Loucy (cell line): Measurements from ENCODE around the gene NBDY.

Source experiments
- H2AFZ ChIP-seq: fragments of 200-600 bp; sonication (generic); 2 replicates; pipeline ENCODE4 v1.6.0; 2016; ENCODE audit warnings: antibody characterized with exemption, mild to moderate bottlenecking, low read length, moderate library complexity
- H3F3A ChIP-seq: fragments of 200-600 bp; 2 replicates; pipeline ENCODE4 v1.6.0; 2016; ENCODE audit warnings: antibody characterized with exemption, low read depth, mild to moderate bottlenecking
- H3K27me3 ChIP-seq: fragments of 200-600 bp; sonication (generic); 2 replicates; pipeline ENCODE4 v1.6.1; 2014; ENCODE audit warnings: low read length, mild to moderate bottlenecking; ENCODE audit not compliant: insufficient read depth, poor library complexity, severe bottlenecking
- H3K36me3 ChIP-seq: fragments of 200-600 bp; sonication (generic); 2 replicates; pipeline ENCODE4 v1.6.1; 2016; ENCODE audit warnings: low read length; ENCODE audit not compliant: insufficient read depth
- H3K4me1 ChIP-seq: fragments of 200-600 bp; sonication (generic); 2 replicates; pipeline ENCODE4 v1.5.1; 2014; ENCODE audit warnings: low read length, mild to moderate bottlenecking; ENCODE audit not compliant: insufficient read depth, poor library complexity, severe bottlenecking
- H3K4me2 ChIP-seq: fragments of 200-600 bp; sonication (generic); 2 replicates; pipeline ENCODE4 v1.6.0; 2014; ENCODE audit warnings: antibody characterized with exemption, low read length, low read depth, mild to moderate bottlenecking; ENCODE audit not compliant: poor library complexity, severe bottlenecking
- H3K4me3 ChIP-seq: fragments of 200-600 bp; sonication (generic); 2 replicates; pipeline ENCODE4 v1.5.1; 2014; ENCODE audit warnings: low read length, mild to moderate bottlenecking, mixed read lengths; ENCODE audit not compliant: poor library complexity, severe bottlenecking
- H3K79me2 ChIP-seq: fragments of 200-600 bp; sonication (generic); 2 replicates; pipeline ENCODE4 v1.6.1; 2014; ENCODE audit warnings: low read length; ENCODE audit not compliant: insufficient read depth
- H3K9ac ChIP-seq: fragments of 200-600 bp; sonication (generic); 2 replicates; pipeline ENCODE4 v1.6.0; 2014; ENCODE audit warnings: mild to moderate bottlenecking, low read depth, low read length, moderate library complexity; ENCODE audit not compliant: poor library complexity, severe bottlenecking
- H3K9me2 ChIP-seq: fragments of 200-600 bp; sonication (generic); replicated peaks from 2 replicates; pipeline ENCODE4 v1.6.1; 2016; ENCODE audit warnings: low read depth, low read length, mixed read lengths
- H3K9me3 ChIP-seq: fragments of 200-600 bp; sonication (generic); 2 replicates; pipeline ENCODE4 v1.6.1; 2014; ENCODE audit warnings: mild to moderate bottlenecking, antibody characterized with exemption, low read length, low read depth; ENCODE audit not compliant: insufficient read depth
- H4K20me1 ChIP-seq: fragments of 200-600 bp; sonication (generic); 2 replicates; pipeline ENCODE4 v1.6.0; 2014; ENCODE audit warnings: antibody characterized with exemption, low read length, mild to moderate bottlenecking; ENCODE audit not compliant: insufficient read depth, poor library complexity, severe bottlenecking
- CTCF ChIP-seq: fragments of 200-600 bp; sonication (generic); conservative IDR thresholded peaks from 2 replicates; pipeline ENCODE4 v1.5.1; 2014; ENCODE audit warnings: mild to moderate bottlenecking, antibody characterized with exemption, low read length
- EZH2phosphoT487 ChIP-seq: fragments of 200-600 bp; IDR thresholded peaks from 2 replicates; pipeline ENCODE4 v1.6.1; 2018; ENCODE audit warnings: antibody characterized with exemption, mild to moderate bottlenecking, moderate library complexity, borderline replicate concordance

The NBDY gene

GRCh38 chrX:56786889-56787733 lies 58.1 kb downstream of the NBDY start:
- TF ChIP-seq CTCF = no peak
- no peak for TF ChIP-seq EZH2phosphoT487
- Histone ChIP-seq H3K27me3 (no peaks in the 10 kb centered on the region), H3K4me1 (no peaks in the 10 kb centered on the region), H2AFZ (no peak overlapping the region), H3K9ac (no peak overlapping the region), H3K36me3 (peaks cover 6% of the 10 kb centered on the region; the same call in 1 of the 2 replicates), H3K79me2 (peaks cover 3% of the 10 kb centered on the region; the same call in 1 of the 2 replicates), H4K20me1 (no peaks in the 10 kb centered on the region), H3K9me3 (no peaks in the 10 kb centered on the region), H3F3A (no peaks in the 10 kb centered on the region), H3K9me2 (no peaks in the 10 kb centered on the region), H3K4me2 (no peak overlapping the region), H3K4me3 (no peak overlapping the region)

DNA sequence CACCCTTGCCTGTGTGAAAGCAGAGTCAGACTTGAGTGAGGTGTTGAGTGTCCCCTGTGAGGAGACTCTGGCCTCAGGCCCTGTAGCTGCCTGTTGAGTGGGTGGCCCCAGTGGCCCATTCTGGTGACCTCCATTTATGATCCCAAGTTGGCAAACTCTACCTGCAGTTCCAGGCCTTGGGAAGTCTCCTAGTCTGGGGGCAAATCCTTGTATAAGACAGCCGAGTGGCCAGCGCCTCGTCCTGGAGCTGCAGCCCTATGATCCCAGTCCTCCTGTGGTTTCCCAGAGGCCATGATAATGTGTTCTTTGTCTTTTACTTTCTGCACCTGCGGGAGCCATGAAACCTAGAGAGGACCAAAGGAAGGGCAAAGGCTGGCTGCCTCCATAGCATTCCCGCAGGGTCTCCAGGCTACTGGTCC lies 58.7 kb downstream of the NBDY start:
- Histone ChIP-seq H3K79me2 (peaks cover 3% of the 10 kb centered on the region; the same call in 1 of the 2 replicates), H3K4me3 (no peak overlapping the region), H3K27me3 (no peaks in the 10 kb centered on the region), H2AFZ (no peak overlapping the region), H3K9me2 (no peaks in the 10 kb centered on the region), H3K9me3 (no peaks in the 10 kb centered on the region), H4K20me1 (no peaks in the 10 kb centered on the region), H3K4me2 (no peak overlapping the region), H3K4me1 (no peaks in the 10 kb centered on the region), H3K36me3 (peaks cover 6% of the 10 kb centered on the region; the same call in 1 of the 2 replicates), H3K9ac (no peak overlapping the region), H3F3A (no peaks in the 10 kb centered on the region)
- TF ChIP-seq EZH2phosphoT487 (no peak), CTCF (no peak)

GRCh38 chrX:56788229-56788628 lies 59.2 kb downstream of the NBDY start:
- H4K20me1 ChIP-seq = no peaks in the 10 kb centered on the region
- no peaks in the 10 kb centered on the region for H3K27me3 ChIP-seq
- H3K9me2 ChIP-seq = no peaks in the 10 kb centered on the region
- H3K9ac ChIP-seq = no peak overlapping the region
- H3K4me1 ChIP-seq = no peaks in the 10 kb centered on the region
- H2AFZ ChIP-seq = no peak overlapping the region
- H3K4me3 ChIP-seq = no peak overlapping the region
- no peak for TF ChIP-seq CTCF
- no peak for TF ChIP-seq EZH2phosphoT487
- no peak overlapping the region for H3K4me2 ChIP-seq
- H3K36me3 ChIP-seq = peaks cover 6% of the 10 kb centered on the region; the same call in 1 of the 2 replicates
- H3F3A ChIP-seq = no peaks in the 10 kb centered on the region
- H3K9me3 ChIP-seq = no peaks in the 10 kb centered on the region
- H3K79me2 ChIP-seq = peaks cover 3% of the 10 kb centered on the region; the same call in 1 of the 2 replicates
